Neuronal stem cell (in vitro differentiated cells): ENCODE results near the gene CCDC194.

ENCODE experiments used
- DNase-seq: peaks from one replicate; pipeline ENCODE4 v3.0.0-alpha.2; 2013; ENCODE audit warnings: low spot score
- H2AFZ ChIP-seq: one replicate; pipeline ENCODE4 v1.6.1; 2013; ENCODE audit warnings: mild to moderate bottlenecking, low read length, inconsistent platforms
- H2AK5ac ChIP-seq: 2 replicates; pipeline ENCODE4 v1.6.1; 2013; ENCODE audit warnings: low read depth, mild to moderate bottlenecking, inconsistent platforms, low read length, moderate library complexity, mixed read lengths
- H2BK120ac ChIP-seq: 2 replicates; pipeline ENCODE4 v1.6.1; 2013; ENCODE audit warnings: low read depth, mild to moderate bottlenecking, inconsistent platforms, low read length, moderate library complexity, mixed read lengths
- H2BK12ac ChIP-seq: one replicate; pipeline ENCODE4 v1.6.1; 2013; ENCODE audit warnings: low read length, inconsistent platforms
- H2BK15ac ChIP-seq: 2 replicates; pipeline ENCODE4 v1.6.1; 2013; ENCODE audit warnings: mild to moderate bottlenecking, low read length, inconsistent platforms, mixed read lengths
- H2BK5ac ChIP-seq: one replicate; pipeline ENCODE4 v1.6.1; 2013; ENCODE audit warnings: inconsistent platforms, mild to moderate bottlenecking, low read length, moderate library complexity
- H3K14ac ChIP-seq: one replicate; pipeline ENCODE4 v1.6.1; 2013; ENCODE audit warnings: low read length, inconsistent platforms
- H3K18ac ChIP-seq: 2 replicates; pipeline ENCODE4 v1.6.1; 2013; ENCODE audit warnings: low read length, inconsistent platforms
- H3K23ac ChIP-seq: 2 replicates; pipeline ENCODE4 v1.6.1; 2013; ENCODE audit warnings: low read depth, mild to moderate bottlenecking, mixed read lengths, low read length, inconsistent platforms; ENCODE audit not compliant: poor library complexity
- H3K27ac ChIP-seq: replicated peaks from 3 replicates; pipeline ENCODE4 v1.5.1; 2013; ENCODE audit warnings: low read length, inconsistent platforms
- H3K27me3 ChIP-seq, 3 experiments: 2 replicates each; pipeline ENCODE4 v1.6.1; 2013; ENCODE audit warnings: low read length in 3 of 3, mild to moderate bottlenecking in 2 of 3, inconsistent platforms in 1 of 3, low read depth in 1 of 3, mixed read lengths in 1 of 3, moderate library complexity in 1 of 3; ENCODE audit not compliant: control insufficient read depth in 3 of 3, insufficient read depth in 3 of 3
- H3K36me3 ChIP-seq, 2 donors: replicated peaks in 1 of 2; 2 replicates each; pipeline ENCODE4 v1.6.1; 2013; ENCODE audit warnings: low read length in 2 of 2; ENCODE audit not compliant: control insufficient read depth in 2 of 2, insufficient read depth in 2 of 2
- H3K4ac ChIP-seq: 2 replicates; pipeline ENCODE4 v1.6.1; 2013; ENCODE audit warnings: inconsistent platforms, mild to moderate bottlenecking, low read length, moderate library complexity
- H3K4me1 ChIP-seq, 2 donors: 1 replicate in 1 of 2; 2 replicates in 1 of 2; pipeline ENCODE4 v1.6.1; 2013; ENCODE audit warnings: low read length in 2 of 2, low read depth in 1 of 2; ENCODE audit not compliant: control insufficient read depth in 2 of 2, insufficient read depth in 1 of 2
- H3K4me2 ChIP-seq: one replicate; pipeline ENCODE4 v1.6.1; 2013; ENCODE audit warnings: mild to moderate bottlenecking, low read length, inconsistent platforms; ENCODE audit not compliant: insufficient read depth, poor library complexity, severe bottlenecking
- H3K4me3 ChIP-seq, 2 donors: 2 replicates each; pipeline ENCODE4 v1.5.1; 2013; ENCODE audit warnings: low read length in 2 of 2, mild to moderate bottlenecking in 2 of 2, inconsistent platforms in 1 of 2, moderate library complexity in 1 of 2
- H3K79me1 ChIP-seq: one replicate; pipeline ENCODE4 v1.6.1; 2013; ENCODE audit warnings: low read depth, mild to moderate bottlenecking, inconsistent platforms, low read length, moderate library complexity
- H3K9ac ChIP-seq: one replicate; pipeline ENCODE4 v1.6.1; 2013; ENCODE audit warnings: mild to moderate bottlenecking, low read depth, low read length, inconsistent platforms; ENCODE audit not compliant: poor library complexity
- H3K9me3 ChIP-seq, 2 donors: replicated peaks in 1 of 2; 2 replicates each; pipeline versions ENCODE3 to v1.6.1; 2013; ENCODE audit warnings: low read length in 2 of 2, mild to moderate bottlenecking in 2 of 2, inconsistent platforms in 1 of 2, low read depth in 1 of 2, mixed read lengths in 1 of 2, moderate library complexity in 1 of 2; ENCODE audit not compliant: control insufficient read depth in 2 of 2, insufficient read depth in 1 of 2
- H4K8ac ChIP-seq: one replicate; pipeline ENCODE4 v1.6.1; 2013; ENCODE audit warnings: low read depth, mild to moderate bottlenecking, inconsistent platforms, low read length, moderate library complexity
- H4K91ac ChIP-seq: one replicate; pipeline ENCODE4 v1.6.1; 2013; ENCODE audit warnings: low read length, low read depth, mild to moderate bottlenecking, inconsistent platforms; ENCODE audit not compliant: poor library complexity
- WGBS, 2 donors: extraction: QIAGEN DNeasy Blood & Tissue Kit; methylation state at CpG; one replicate each; pipeline ENCODE4 v1.1.7; 2013; ENCODE audit warnings: missing lambda C conversion rate in 2 of 2, mixed read lengths in 1 of 2; ENCODE audit not compliant: insufficient read length in 2 of 2, insufficient replicate concordance in 1 of 2; ENCODE audit errors: extremely low coverage in 2 of 2; 5-methylcytosine and 5-hydroxymethylcytosine counted together

Gene CCDC194

GRCh38 chr19:17394891-17395415 lies 957 bp upstream of the CCDC194 start:
- H2BK5ac ChIP-seq, result no peak overlapping the region

GRCh38 chr19:17393002-17393401 lies 994 bp downstream of the CCDC194 start:
- H2BK5ac ChIP-seq, result no peak overlapping the region
- H3K79me1 ChIP-seq, result peaks cover 3% of the 10 kb centered on the region
- no peak overlapping the region for H4K91ac ChIP-seq
- no peak overlapping the region for H3K23ac ChIP-seq
- H2AK5ac ChIP-seq, result no peak overlapping the region
- H3K9ac ChIP-seq, result no peak overlapping the region
- no peak overlapping the region for H3K27ac ChIP-seq
- no peak overlapping the region for H2BK120ac ChIP-seq
- WGBS, 2 donors, result no CpG with 5 or more reads among the region's 2 CpGs
- DNase-seq, result no peak
- no peak overlapping the region for H3K4ac ChIP-seq
- no peak overlapping the region for H2AFZ ChIP-seq
- H3K18ac ChIP-seq, result no peak overlapping the region
- H2BK15ac ChIP-seq, result no peak overlapping the region
- no peak overlapping the region for H4K8ac ChIP-seq
- peaks cover 0 to 5% of the 10 kb centered on the region in 2 donors for H3K9me3 ChIP-seq
- no peak overlapping the region for H3K14ac ChIP-seq
- H3K4me3 ChIP-seq, result no peak overlapping the region
- no peak overlapping the region for H2BK12ac ChIP-seq
- no peak overlapping the region for H3K4me2 ChIP-seq
- peaks cover 0 to 8% (median 5%) of the 10 kb centered on the region in 3 experiments for H3K27me3 ChIP-seq
- H3K4me1 ChIP-seq, result peaks cover 3 to 4% of the 10 kb centered on the region in 2 donors
- no peaks in the 10 kb centered on the region for H3K36me3 ChIP-seq

More at GRCh38 chr19:17394891-17395415, 957 bp upstream of the CCDC194 start:
- DNase-seq, result no peak
- peaks cover 0 to 3% (median 2%) of the 10 kb centered on the region in 3 experiments for H3K27me3 ChIP-seq
- H4K91ac ChIP-seq, result no peak overlapping the region
- H3K79me1 ChIP-seq, result peaks cover 2% of the 10 kb centered on the region
- H4K8ac ChIP-seq, result no peak overlapping the region
- H3K18ac ChIP-seq, result no peak overlapping the region
- H2AFZ ChIP-seq, result peak overlapping the region; percentile 71
- no peak overlapping the region for H3K4me3 ChIP-seq
- H2BK12ac ChIP-seq, result no peak overlapping the region
- H3K23ac ChIP-seq, result no peak overlapping the region
- no peak overlapping the region for H3K14ac ChIP-seq
- H2BK15ac ChIP-seq, result no peak overlapping the region
- peaks cover 3 to 4% of the 10 kb centered on the region in 2 donors for H3K4me1 ChIP-seq
- WGBS, 2 donors, result no CpG with 5 or more reads among the region's 19 CpGs
- no peak overlapping the region for H2BK120ac ChIP-seq
- H3K9me3 ChIP-seq, result no peaks in the 10 kb centered on the region
- H3K9ac ChIP-seq, result no peak overlapping the region
- no peak overlapping the region for H3K4ac ChIP-seq
- H3K27ac ChIP-seq, result no peak overlapping the region
- no peak overlapping the region for H2AK5ac ChIP-seq
- H3K36me3 ChIP-seq, result no peaks in the 10 kb centered on the region
- no peak overlapping the region for H3K4me2 ChIP-seq

DNA sequence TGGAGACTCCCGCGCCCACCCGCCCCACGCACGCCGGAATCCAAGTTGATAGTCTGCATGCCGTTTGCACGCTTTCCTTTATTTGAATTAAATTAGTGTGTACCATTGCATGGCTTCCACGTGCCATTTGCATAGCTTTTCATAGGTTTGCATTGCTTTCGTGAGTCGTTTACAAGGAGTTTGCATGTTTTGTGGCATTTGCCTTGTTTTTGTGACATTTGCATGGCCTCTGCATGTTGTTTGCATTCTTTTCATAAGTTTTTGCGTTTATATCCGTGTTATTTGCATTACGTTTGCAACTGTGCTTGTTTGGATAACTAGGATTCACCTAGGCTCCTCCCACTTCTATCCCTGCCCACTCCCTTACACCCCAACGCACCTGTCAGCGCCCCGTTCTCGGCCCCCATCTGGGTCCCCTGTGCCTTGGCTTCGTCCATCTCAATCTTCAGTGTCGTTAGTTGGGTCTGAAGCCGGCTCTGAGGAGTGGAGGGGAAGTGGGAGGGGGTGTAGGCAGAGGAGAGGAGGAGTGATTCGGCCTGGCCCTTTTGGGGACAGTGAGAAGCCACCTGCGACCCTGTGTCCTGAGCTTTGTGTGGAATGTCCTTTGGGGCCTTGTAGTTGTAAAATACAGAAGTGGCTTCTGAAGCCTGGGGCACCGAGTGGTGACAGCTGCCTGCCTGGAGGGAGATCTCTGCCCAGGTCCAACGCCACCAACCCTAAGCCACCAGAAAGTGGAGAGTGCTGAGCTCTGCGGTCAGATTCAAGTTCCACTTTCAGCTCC lies 2.4 kb downstream of the CCDC194 start:
- Histone ChIP-seq H4K91ac (no peak overlapping the region), H2AFZ (peak overlapping the region; percentile 85), H3K27me3 (peaks cover 0 to 8% (median 5%) of the 10 kb centered on the region in 3 experiments), H2BK120ac (no peak overlapping the region), H3K18ac (peak overlapping the region; percentile 32), H3K9ac (no peak overlapping the region), H3K79me1 (peaks cover 1% of the 10 kb centered on the region), H3K23ac (peak overlapping the region; percentile 51), H3K27ac (no peak overlapping the region), H3K4me1 (peaks cover 3 to 4% of the 10 kb centered on the region in 2 donors), H2BK15ac (no peak overlapping the region), H3K4ac (no peak overlapping the region), H3K14ac (no peak overlapping the region), H2AK5ac (no peak overlapping the region), H2BK12ac (no peak overlapping the region), H3K4me3 (peak overlapping the region; percentile 47 to 53), H3K36me3 (no peaks in the 10 kb centered on the region), H3K4me2 (peak overlapping the region; percentile 59), H2BK5ac (no peak overlapping the region), H4K8ac (no peak overlapping the region), H3K9me3 (peaks cover 0 to 5% of the 10 kb centered on the region in 2 donors)
- no peak for DNase-seq
- no CpG with 5 or more reads among the region's 26 CpGs for WGBS, 2 donors

- no peak overlapping the region for H4K8ac ChIP-seq
- peak overlapping the region; percentile 71 for H3K9ac ChIP-seq
- peak overlapping the region; percentile 47 to 75 for H3K4me3 ChIP-seq
- H3K79me1 ChIP-seq, result peaks cover 1% of the 10 kb centered on the region
- peak overlapping the region; percentile 51 for H3K23ac ChIP-seq
- no peak overlapping the region for H2BK120ac ChIP-seq
- peak overlapping the region; percentile 93 for H2BK12ac ChIP-seq
- peak overlapping the region; percentile 42 for H2BK5ac ChIP-seq
- H4K91ac ChIP-seq, result no peak overlapping the region
- H3K9me3 ChIP-seq, result peaks cover 0 to 5% of the 10 kb centered on the region in 2 donors
- peak overlapping the region; percentile 66 for H3K27ac ChIP-seq
- H3K4me2 ChIP-seq, result peak overlapping the region; percentile 85
- peaks cover 0 to 8% (median 5%) of the 10 kb centered on the region in 3 experiments for H3K27me3 ChIP-seq
- no CpG with 5 or more reads among the region's 50 CpGs for WGBS, 2 donors
- H2BK15ac ChIP-seq, result no peak overlapping the region
- peak overlapping the region; percentile 64 for H2AK5ac ChIP-seq
- peak; percentile 90 for DNase-seq
- H3K36me3 ChIP-seq, result no peaks in the 10 kb centered on the region
- H2AFZ ChIP-seq, result peak overlapping the region; percentile 92
- peak overlapping the region; percentile 78 for H3K18ac ChIP-seq
- peaks cover 3 to 4% of the 10 kb centered on the region in 2 donors for H3K4me1 ChIP-seq
- no peak overlapping the region for H3K4ac ChIP-seq
- no peak overlapping the region for H3K14ac ChIP-seq
These were observed 3.2 kb downstream of the CCDC194 start for GRCh38 chr19:17390665-17391370.
